PC-9 (cell line): Measurements from ENCODE around the gene ABTB2.
A peak's percentile ranks its signal among the peaks of the same experiment; 100 is the strongest.

Experiments used
- EZH2 ChIP-seq: fragments of 200-600 bp; sonication (generic); IDR thresholded peaks from 2 replicates; pipeline ENCODE4 v1.8.0; 2017; ENCODE audit warnings: antibody characterized with exemption, low read depth
- TF ChIP-seq, protein P1 (sequence below): fragments of 200-600 bp; sonication (generic); conservative IDR thresholded peaks from 2 replicates; pipeline ENCODE4 v1.6.1; 2017; ENCODE audit warnings: mixed run types, antibody characterized with exemption, mild to moderate bottlenecking, moderate library complexity

DNA sequence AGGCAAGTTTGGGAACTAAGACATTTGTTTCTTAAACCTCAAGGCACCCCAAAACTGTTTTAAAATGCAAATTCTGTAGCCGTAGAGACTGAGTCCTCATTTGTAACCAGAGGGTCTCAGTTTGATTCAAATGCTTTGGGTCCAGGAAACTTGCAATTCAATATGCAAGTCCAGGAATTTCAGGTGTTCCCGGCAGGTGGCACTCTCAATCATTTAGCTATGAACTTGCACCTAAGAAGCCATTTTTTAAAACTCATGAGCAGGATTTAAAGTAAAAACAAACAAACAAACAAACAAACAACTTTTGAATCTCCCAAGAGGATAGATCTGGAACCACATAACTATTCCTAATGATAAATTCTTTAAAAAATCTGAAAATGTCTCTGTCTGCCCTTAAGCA lies 8.7 kb upstream of the ABTB2 start:
- TF ChIP-seq, protein P1, sequence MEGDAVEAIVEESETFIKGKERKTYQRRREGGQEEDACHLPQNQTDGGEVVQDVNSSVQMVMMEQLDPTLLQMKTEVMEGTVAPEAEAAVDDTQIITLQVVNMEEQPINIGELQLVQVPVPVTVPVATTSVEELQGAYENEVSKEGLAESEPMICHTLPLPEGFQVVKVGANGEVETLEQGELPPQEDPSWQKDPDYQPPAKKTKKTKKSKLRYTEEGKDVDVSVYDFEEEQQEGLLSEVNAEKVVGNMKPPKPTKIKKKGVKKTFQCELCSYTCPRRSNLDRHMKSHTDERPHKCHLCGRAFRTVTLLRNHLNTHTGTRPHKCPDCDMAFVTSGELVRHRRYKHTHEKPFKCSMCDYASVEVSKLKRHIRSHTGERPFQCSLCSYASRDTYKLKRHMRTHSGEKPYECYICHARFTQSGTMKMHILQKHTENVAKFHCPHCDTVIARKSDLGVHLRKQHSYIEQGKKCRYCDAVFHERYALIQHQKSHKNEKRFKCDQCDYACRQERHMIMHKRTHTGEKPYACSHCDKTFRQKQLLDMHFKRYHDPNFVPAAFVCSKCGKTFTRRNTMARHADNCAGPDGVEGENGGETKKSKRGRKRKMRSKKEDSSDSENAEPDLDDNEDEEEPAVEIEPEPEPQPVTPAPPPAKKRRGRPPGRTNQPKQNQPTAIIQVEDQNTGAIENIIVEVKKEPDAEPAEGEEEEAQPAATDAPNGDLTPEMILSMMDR = peak; percentile 71
- no peak for TF ChIP-seq EZH2
